ENCODE measurements around the gene UBE2E2.

Gene UBE2E2

DNA sequence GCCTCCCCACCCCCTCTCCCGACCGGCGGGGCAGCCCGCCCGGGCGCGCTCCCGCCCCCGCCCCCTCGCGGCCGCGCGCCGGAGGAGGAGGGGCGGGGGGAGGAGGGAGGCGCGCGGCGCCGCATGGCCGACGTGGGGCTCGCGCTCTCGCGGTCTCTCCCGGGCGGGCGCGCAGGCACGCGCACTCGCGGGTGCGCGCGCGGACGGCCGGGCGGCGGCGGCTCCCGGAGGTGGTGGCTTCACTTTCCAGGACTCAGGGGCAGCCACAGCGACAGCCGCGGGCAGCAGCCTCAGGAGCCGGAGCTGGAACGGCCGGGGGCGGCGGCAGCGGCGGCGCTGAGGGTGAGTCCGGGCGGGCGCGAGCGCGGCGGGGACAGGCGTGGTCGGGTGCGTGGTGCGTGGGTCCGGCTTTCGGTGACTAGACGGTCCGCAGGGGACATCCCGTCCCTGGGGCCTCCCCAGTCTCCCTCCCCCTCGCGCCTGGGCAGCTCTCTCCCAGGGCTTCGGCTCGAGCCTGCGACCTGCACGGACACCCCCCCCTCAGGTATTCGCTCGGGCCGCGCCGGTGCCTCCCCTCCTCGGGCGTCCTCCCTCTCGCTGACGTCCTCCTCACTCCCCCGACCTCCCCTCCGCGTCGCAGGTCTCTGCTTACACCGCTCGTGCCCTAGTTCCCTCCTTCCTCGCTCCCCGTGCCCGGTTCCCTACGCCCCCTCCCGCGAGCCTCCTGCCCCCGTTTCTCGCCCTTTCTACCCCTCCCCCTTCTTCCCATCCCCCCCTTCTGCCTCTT, at the start of gene UBE2E2:
Gene UBE2E2, plus strand, starts transcription at position 407 of the 787 bp plus-strand sequence.
- peak within 1 kb of the TSS; percentile 88 for H3K4me3 ChIP-seq (ENCODE audit: low read length)
- no peak for TF ChIP-seq CTCF (conservative IDR thresholded peaks at IDR 0.05; ENCODE audit: low read length)
- DNase-seq (ENCODE audit: low read depth) = peak; percentile 59

GRCh38 chr3:23153436-23153835, 49.7 kb upstream of the UBE2E2 start:
- DNase-seq (ENCODE audit: low read depth) = no peak
- H3K4me3 ChIP-seq (ENCODE audit: low read length) = no peak overlapping the region
- TF ChIP-seq CTCF (conservative IDR thresholded peaks at IDR 0.05; ENCODE audit: low read length) = no peak

GRCh38 chr3:23157331-23157730, 45.8 kb upstream of the UBE2E2 start:
- no peak overlapping the region for H3K4me3 ChIP-seq (ENCODE audit: low read length)
- no peak for TF ChIP-seq CTCF (conservative IDR thresholded peaks at IDR 0.05; ENCODE audit: low read length)
- DNase-seq (ENCODE audit: low read depth) = no peak

DNA sequence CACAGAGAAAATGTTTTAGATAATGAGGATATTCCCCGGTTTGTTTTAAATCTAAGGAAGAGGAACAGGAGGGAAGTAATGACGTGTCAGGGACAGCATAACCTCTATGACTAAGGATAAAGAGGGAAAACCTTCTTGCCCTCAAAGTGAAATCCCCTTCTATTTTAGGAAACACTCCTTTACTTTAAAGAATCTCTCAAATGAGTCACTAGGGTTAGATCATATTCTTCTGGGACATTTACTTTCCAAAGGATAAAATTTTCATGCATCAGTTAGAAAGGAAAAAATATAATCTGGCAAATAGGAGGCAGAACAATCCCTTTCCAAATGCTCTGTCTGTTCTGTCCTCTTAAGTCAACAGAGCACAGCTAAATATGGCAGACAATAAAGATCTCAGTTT, 43.2 kb upstream of the UBE2E2 start:
- no peak for TF ChIP-seq CTCF (conservative IDR thresholded peaks at IDR 0.05; ENCODE audit: low read length)
- peak; percentile 62 for DNase-seq (ENCODE audit: low read depth)
- no peak overlapping the region for H3K4me3 ChIP-seq (ENCODE audit: low read length)

DNA sequence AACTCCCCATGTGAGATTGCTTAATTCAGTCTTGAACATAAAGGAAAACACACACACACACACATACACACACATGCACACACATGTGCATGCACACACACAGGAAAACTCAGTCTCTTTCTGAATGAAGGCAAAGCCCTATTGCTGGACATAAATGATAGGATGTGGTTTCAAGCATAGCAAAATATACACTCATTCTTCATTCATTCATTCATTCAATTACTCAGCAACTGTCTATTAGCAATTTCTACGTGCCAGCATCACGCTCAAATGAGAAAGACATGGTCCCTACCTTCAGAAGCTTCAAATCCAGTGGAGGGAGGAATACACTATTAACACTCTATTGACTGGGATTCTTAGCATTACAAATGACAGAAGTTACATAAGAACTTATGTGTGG, 41.8 kb upstream of the UBE2E2 start:
- no peak for DNase-seq (ENCODE audit: low read depth)
- H3K4me3 ChIP-seq (ENCODE audit: low read length) = no peak overlapping the region
- TF ChIP-seq CTCF (conservative IDR thresholded peaks at IDR 0.05; ENCODE audit: low read length) = no peak

- no peak overlapping the region for H3K4me3 ChIP-seq (ENCODE audit: low read length)
- TF ChIP-seq CTCF (conservative IDR thresholded peaks at IDR 0.05; ENCODE audit: low read length) = no peak
- DNase-seq (ENCODE audit: low read depth) = no peak
Measured at GRCh38 chr3:23161896-23162570, 41.1 kb upstream of the UBE2E2 start.

DNA sequence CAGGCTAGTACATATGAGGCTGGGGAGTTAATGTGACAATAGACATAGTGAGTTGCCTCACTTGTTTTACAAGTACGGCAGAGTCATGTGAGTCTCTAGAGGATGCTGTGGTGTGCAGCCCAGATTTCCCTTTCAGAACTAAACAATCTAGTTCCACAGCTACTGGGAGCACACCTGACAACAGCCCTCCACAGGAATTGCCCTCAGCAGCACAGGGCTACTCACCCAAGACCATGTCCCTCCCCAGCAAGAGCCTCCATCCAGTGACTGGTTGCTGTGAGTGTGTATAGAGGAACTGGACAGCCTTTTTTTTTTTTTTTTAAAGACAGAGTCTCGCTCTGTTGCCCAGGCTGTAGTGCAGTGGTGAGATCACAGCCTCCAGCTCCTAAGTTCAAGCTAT, 40.2 kb upstream of the UBE2E2 start:
- no peak for DNase-seq (ENCODE audit: low read depth)
- no peak for TF ChIP-seq CTCF (conservative IDR thresholded peaks at IDR 0.05; ENCODE audit: low read length)
- H3K4me3 ChIP-seq (ENCODE audit: low read length) = no peak overlapping the region
